ENCODE results near the gene DVL2.

Gene DVL2

GRCh38 chr17:7234083-7234951, at the start of gene DVL2:
DVL2 (minus strand) TSS chr17:7234517; CDS start chr17:7234262, 255 bp downstream.
- DNase-seq (ENCODE audit: low spot score) = peak; percentile 94

- no peak for DNase-seq (ENCODE audit: low spot score)
Observed at GRCh38 chr17:7283471-7284216, 49.3 kb upstream of the DVL2 start.

GRCh38 chr17:7282752-7283321, 48.5 kb upstream of the DVL2 start:
- DNase-seq (ENCODE audit: low spot score) = no peak

GRCh38 chr17:7281953-7282751, 47.8 kb upstream of the DVL2 start:
- no peak for DNase-seq (ENCODE audit: low spot score)

GRCh38 chr17:7281074-7281952, 47.0 kb upstream of the DVL2 start, which contains the start of gene SLC2A4:
SLC2A4 (plus strand) TSS chr17:7281718; CDS start chr17:7281935, 217 bp downstream.
- DNase-seq (ENCODE audit: low spot score) = peak; percentile 94

- DNase-seq (ENCODE audit: low spot score) = peak; percentile 90
Observed at GRCh38 chr17:7280519-7281073, 46.3 kb upstream of the DVL2 start.

- DNase-seq (ENCODE audit: low spot score) = no peak
Observed at GRCh38 chr17:7279448-7279847, 45.1 kb upstream of the DVL2 start.

- no peak for DNase-seq (ENCODE audit: low spot score)
Observed at GRCh38 chr17:7266784-7267183, 32.5 kb upstream of the DVL2 start.

- no peak for DNase-seq (ENCODE audit: low spot score)
Observed at GRCh38 chr17:7263801-7264078, 29.4 kb upstream of the DVL2 start.

GRCh38 chr17:7262935-7263800, 28.9 kb upstream of the DVL2 start:
- peak; percentile 74 for DNase-seq (ENCODE audit: low spot score)

GRCh38 chr17:7262192-7262934, 28.0 kb upstream of the DVL2 start, which contains the start of gene CLDN7:
CLDN7 (minus strand) TSS chr17:7262478; CDS start chr17:7262043, 435 bp downstream.
- peak; percentile 91 for DNase-seq (ENCODE audit: low spot score)

- DNase-seq (ENCODE audit: low spot score) = no peak
Observed at GRCh38 chr17:7261379-7262191, 27.3 kb upstream of the DVL2 start.

- peak; percentile 74 for DNase-seq (ENCODE audit: low spot score)
Observed at GRCh38 chr17:7260651-7261378, 26.5 kb upstream of the DVL2 start.

- DNase-seq (ENCODE audit: low spot score) = no peak
Observed at GRCh38 chr17:7260151-7260550, 25.8 kb upstream of the DVL2 start.

- DNase-seq (ENCODE audit: low spot score) = no peak
Observed at GRCh38 chr17:7259555-7259889, 25.2 kb upstream of the DVL2 start.

- peak; percentile 85 for DNase-seq (ENCODE audit: low spot score)
Observed at GRCh38 chr17:7258731-7259554, 24.6 kb upstream of the DVL2 start.

All from SW480 (cell line).